ENCODE results near the gene SPATA13.

The SPATA13 gene

GRCh38 chr13:24212674-24213073 is 52.2 kb downstream of the SPATA13 start:
- no peak overlapping the region for H3K4me2 ChIP-seq (ENCODE audit: low read depth, low read length, poor library complexity, severe bottlenecking)
- TF ChIP-seq EZH2phosphoT487 (conservative IDR thresholded peaks at IDR 0.05; ENCODE audit: low read length) (no peak), CTCF (IDR thresholded peaks at IDR 0.05; ENCODE audit: insufficient read depth, low read length, poor library complexity, severe bottlenecking) (no peak)
- H3K36me3 ChIP-seq (ENCODE audit: low read length) = no peaks in the 10 kb centered on the region
- no peak overlapping the region for H2AFZ ChIP-seq (ENCODE audit: low read depth, low read length, severe bottlenecking)
- no peaks in the 10 kb centered on the region for H3K9me3 ChIP-seq (ENCODE audit: insufficient read depth, low read length)
- H3K27me3 ChIP-seq (ENCODE audit: low read length) = no peaks in the 10 kb centered on the region
- H3K9me2 ChIP-seq (replicated peaks; ENCODE audit: insufficient read depth, low read length) = no peaks in the 10 kb centered on the region
- no peak overlapping the region for H3K9ac ChIP-seq (ENCODE audit: low read length)
- H3K27ac ChIP-seq (ENCODE audit: low read depth, low read length) = no peak overlapping the region
- H3F3A ChIP-seq (ENCODE audit: insufficient read depth) = no peaks in the 10 kb centered on the region
- H3K4me3 ChIP-seq (ENCODE audit: insufficient read depth, low read length, poor library complexity, severe bottlenecking) = no peak overlapping the region
- H4K20me1 ChIP-seq (ENCODE audit: low read depth, low read length) = no peaks in the 10 kb centered on the region
- H3K79me2 ChIP-seq (ENCODE audit: insufficient read depth, low read length) = no peaks in the 10 kb centered on the region

DNA sequence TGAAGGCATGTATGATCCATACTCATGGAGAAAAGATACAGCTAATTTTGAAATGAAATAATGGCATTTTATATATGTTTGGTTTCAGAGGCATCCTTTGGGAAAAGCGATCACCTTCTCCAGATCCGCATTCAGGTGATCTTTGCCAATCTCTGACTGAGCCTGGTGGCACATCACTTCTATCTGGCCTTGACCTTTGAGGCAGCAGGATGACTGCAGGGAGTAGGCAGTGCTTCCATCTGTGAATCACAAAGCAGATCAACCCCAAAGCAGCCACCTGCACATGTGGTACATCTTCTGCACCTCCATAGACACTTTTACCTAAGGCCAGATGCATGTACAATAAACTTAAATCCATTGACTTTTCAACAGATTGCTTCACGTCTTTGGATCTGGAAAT is 53.4 kb downstream of the SPATA13 start:
- H3K27ac ChIP-seq (ENCODE audit: low read depth, low read length) = no peak overlapping the region

DNA sequence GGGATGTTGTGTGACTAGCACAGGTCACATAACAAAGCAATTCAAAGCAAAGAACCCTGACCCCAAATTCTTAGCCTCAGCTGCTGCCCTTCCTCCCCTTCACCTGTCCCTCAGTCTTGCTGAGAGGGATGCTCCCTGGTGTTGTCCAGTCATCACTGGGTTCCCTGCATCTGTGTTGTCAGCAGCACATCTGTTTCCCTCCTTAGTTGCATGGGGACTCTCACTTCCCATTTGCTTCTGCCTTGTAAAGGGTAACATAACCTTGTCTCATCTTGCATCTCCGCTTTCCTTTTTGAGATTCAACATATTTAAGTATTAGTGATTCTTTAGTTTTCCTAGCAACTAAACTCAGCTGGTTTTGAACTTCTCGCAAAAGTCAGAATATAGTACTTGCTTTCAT is 54.0 kb downstream of the SPATA13 start:
- no peak overlapping the region for H3K4me3 ChIP-seq (ENCODE audit: insufficient read depth, low read length, poor library complexity, severe bottlenecking)
- no peaks in the 10 kb centered on the region for H3K9me3 ChIP-seq (ENCODE audit: insufficient read depth, low read length)
- no peak overlapping the region for H2AFZ ChIP-seq (ENCODE audit: low read depth, low read length, severe bottlenecking)
- no peaks in the 10 kb centered on the region for H3K27me3 ChIP-seq (ENCODE audit: low read length)
- H3K36me3 ChIP-seq (ENCODE audit: low read length) = no peaks in the 10 kb centered on the region
- no peaks in the 10 kb centered on the region for H3K9me2 ChIP-seq (replicated peaks; ENCODE audit: insufficient read depth, low read length)
- H3K9ac ChIP-seq (ENCODE audit: low read length) = no peak overlapping the region
- no peaks in the 10 kb centered on the region for H3K79me2 ChIP-seq (ENCODE audit: insufficient read depth, low read length)
- no peaks in the 10 kb centered on the region for H3F3A ChIP-seq (ENCODE audit: insufficient read depth)
- H3K4me2 ChIP-seq (ENCODE audit: low read depth, low read length, poor library complexity, severe bottlenecking) = no peak overlapping the region
- no peaks in the 10 kb centered on the region for H4K20me1 ChIP-seq (ENCODE audit: low read depth, low read length)
- H3K27ac ChIP-seq (ENCODE audit: low read depth, low read length) = no peak overlapping the region
- TF ChIP-seq CTCF (IDR thresholded peaks at IDR 0.05; ENCODE audit: insufficient read depth, low read length, poor library complexity, severe bottlenecking) (no peak), EZH2phosphoT487 (conservative IDR thresholded peaks at IDR 0.05; ENCODE audit: low read length) (no peak)

More for the DNA sequence above, 53.4 kb downstream of the SPATA13 start:
- H3K9ac ChIP-seq (ENCODE audit: low read length) = no peak overlapping the region
- H3K27me3 ChIP-seq (ENCODE audit: low read length) = no peaks in the 10 kb centered on the region
- TF ChIP-seq CTCF (IDR thresholded peaks at IDR 0.05; ENCODE audit: insufficient read depth, low read length, poor library complexity, severe bottlenecking) (no peak), EZH2phosphoT487 (conservative IDR thresholded peaks at IDR 0.05; ENCODE audit: low read length) (no peak)
- no peak overlapping the region for H3K4me2 ChIP-seq (ENCODE audit: low read depth, low read length, poor library complexity, severe bottlenecking)
- H3K4me3 ChIP-seq (ENCODE audit: insufficient read depth, low read length, poor library complexity, severe bottlenecking) = no peak overlapping the region
- H3K79me2 ChIP-seq (ENCODE audit: insufficient read depth, low read length) = no peaks in the 10 kb centered on the region
- H3K9me2 ChIP-seq (replicated peaks; ENCODE audit: insufficient read depth, low read length) = no peaks in the 10 kb centered on the region
- no peaks in the 10 kb centered on the region for H4K20me1 ChIP-seq (ENCODE audit: low read depth, low read length)
- H3K9me3 ChIP-seq (ENCODE audit: insufficient read depth, low read length) = no peaks in the 10 kb centered on the region
- no peaks in the 10 kb centered on the region for H3K36me3 ChIP-seq (ENCODE audit: low read length)
- no peaks in the 10 kb centered on the region for H3F3A ChIP-seq (ENCODE audit: insufficient read depth)
- H2AFZ ChIP-seq (ENCODE audit: low read depth, low read length, severe bottlenecking) = no peak overlapping the region
